GM20431 (cell line): ENCODE data around the gene STK25.

Experiments
- in situ Hi-C: fragments of 300-500 bp; cut with MseI, MboI; formaldehyde crosslinking; loops from one replicate; pipeline ENCODE4 v1.15.0; 2020; ENCODE audit warnings: low sequenced_read_pairs; ENCODE audit not compliant: unreplicated experiment

Gene STK25

DNA sequence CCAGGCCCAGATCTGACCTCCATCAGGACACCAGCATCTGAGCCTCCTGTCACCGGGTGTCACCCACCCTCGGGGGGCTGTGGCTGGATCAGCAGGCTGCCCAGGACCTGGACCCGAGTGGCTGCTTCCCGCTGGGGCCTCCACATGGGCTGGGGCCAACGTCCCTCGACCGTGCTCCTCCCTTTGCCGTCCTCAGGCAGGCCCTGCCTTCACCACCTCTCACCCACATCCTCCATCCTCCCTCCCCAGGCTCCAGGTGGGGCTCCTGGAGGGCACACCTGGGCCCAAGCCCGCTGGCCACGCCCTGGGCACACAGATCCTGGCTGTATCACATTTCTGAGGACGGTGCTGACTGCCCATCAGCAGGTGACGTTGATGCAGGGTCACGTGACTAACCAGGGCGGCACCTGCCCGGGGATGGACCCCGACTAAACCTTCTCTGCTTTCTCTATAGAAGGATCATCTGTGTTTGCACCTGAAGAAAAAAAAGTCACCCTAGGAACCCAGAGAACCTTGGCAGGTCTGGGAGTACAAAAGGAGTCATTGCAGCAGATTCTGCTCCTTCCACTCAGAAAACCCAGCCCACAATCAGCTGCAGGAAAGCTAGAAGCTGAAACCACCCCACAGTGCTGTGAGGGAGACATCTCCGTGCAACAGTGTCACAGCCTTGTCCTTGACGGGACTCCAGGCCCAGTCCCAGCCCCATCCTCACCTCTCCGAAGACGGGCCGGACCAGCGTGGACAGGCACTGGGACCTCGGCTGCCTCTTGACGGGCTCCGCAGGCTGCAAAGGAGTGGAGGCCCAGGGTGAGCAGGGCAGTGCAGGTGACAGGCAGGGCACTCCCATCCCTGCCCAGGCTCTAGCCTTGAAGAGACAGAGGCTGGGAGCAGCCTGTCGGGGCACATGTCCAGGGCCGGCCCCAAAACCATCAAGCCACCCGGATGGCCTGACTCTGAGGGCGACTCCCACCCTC is 11.2 kb downstream of the STK25 start:
- in situ Hi-C loops: no loop called here

DNA sequence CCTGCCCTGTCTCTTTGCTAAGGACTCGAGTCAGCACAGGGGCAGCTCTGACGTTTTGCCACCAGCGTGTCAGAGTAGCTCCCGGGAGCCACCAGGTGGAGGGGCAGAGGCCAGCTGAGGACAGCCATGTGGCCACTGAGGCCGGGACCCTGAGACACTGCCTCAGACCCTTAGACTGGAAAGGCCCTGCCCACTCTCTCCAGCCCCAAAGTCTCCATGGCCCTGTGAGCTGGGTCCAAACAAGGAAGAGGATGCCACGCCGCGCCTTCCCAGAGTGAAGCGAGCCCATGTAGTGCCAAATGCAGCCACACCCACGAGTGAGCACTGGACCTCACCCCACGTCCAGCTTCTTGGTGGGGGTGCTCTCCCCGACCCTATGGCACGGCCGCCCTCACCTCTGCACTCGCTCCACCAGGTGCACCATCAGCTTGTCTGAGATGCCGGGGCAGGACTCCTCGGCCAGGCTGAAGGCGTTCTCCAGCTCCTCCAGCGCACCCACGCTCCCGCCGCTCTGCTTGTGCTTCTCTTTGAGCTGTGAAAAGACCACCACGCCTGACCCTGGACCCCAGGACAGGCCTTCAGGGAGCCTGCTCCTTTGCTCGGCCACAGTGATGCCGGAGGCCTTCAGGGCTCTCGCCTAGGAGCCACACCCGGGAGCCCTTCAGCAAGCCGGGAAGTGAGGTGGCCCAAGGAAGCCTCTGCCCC is 12.2 kb downstream of the STK25 start:
- in situ Hi-C loops: no loop called here

DNA sequence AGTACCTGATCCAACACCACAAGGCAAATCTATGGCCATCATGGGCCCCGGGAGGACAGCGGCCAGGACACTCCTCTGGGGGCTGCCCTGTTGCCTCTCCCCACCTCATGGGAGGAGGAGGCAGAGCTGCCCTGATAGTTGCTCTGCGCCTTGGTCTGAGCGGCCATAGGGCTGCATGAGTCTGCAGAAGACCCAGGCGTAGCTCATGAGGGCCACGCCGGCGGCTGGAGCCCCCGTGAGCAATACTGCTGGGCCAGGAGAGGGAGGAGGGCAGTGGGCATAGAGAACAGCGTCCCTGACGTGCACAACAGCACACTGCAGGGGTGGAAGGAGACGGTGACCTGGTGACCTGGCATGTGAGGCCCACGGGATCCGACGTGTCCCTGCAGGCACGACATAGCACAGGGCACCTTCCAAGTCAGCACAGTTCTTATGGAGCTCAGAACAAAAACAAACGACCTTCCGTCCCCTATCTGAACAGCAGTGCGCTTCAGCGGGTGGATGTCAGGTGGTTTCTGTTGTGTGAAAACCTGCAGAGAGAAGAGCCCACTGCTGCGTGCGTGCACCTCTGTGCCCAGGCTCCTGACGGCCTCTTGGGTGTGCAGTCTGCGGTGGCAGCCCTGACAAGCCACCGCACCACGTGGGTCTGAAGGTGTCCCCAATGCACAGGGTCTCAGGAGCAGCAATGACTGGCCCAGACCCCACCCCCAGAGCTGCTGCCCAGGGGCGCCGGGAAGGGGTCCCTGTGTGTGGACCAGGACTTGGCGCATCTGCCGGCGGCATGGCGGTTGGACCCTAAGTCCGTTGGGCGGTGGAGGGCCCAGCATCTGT is 13.0 kb downstream of the STK25 start:
- in situ Hi-C loops: no loop called here

- in situ Hi-C loops: no loop called here
Observed at GRCh38 chr2:241494311-241494908, 14.0 kb downstream of the STK25 start.

DNA sequence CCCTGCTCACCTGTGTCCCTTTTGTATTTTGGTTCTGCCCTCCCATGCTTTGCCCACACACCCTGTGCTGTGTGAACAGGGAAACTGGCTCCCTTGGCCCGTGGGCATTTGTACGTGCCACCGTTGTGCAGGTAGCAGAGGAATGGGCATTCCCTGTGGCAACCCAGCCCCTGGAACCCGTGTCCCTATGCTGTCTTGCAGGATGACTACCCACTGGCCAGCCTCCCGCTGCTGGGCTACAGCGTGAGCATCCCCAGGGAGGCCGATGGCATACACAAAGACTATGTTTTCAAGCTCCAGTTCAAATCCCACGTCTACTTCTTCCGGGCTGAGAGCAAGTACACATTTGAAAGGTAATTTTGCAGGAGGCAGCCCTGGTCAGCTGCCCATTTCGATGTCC is 15.3 kb downstream of the STK25 start:
- in situ Hi-C loops: no loop called here

GRCh38 chr2:241492174-241492565 is 16.2 kb downstream of the STK25 start:
- in situ Hi-C loops: no loop called here

GRCh38 chr2:241491549-241492173 is 16.7 kb downstream of the STK25 start:
- in situ Hi-C loops: no loop called here

- in situ Hi-C loops: no loop called here
Observed at GRCh38 chr2:241490825-241491506, 17.4 kb downstream of the STK25 start.

- in situ Hi-C loops: no loop called here
Observed at GRCh38 chr2:241489733-241490680, 18.4 kb downstream of the STK25 start.

GRCh38 chr2:241489088-241489487 is 19.3 kb downstream of the STK25 start:
- in situ Hi-C loops: no loop called here

DNA sequence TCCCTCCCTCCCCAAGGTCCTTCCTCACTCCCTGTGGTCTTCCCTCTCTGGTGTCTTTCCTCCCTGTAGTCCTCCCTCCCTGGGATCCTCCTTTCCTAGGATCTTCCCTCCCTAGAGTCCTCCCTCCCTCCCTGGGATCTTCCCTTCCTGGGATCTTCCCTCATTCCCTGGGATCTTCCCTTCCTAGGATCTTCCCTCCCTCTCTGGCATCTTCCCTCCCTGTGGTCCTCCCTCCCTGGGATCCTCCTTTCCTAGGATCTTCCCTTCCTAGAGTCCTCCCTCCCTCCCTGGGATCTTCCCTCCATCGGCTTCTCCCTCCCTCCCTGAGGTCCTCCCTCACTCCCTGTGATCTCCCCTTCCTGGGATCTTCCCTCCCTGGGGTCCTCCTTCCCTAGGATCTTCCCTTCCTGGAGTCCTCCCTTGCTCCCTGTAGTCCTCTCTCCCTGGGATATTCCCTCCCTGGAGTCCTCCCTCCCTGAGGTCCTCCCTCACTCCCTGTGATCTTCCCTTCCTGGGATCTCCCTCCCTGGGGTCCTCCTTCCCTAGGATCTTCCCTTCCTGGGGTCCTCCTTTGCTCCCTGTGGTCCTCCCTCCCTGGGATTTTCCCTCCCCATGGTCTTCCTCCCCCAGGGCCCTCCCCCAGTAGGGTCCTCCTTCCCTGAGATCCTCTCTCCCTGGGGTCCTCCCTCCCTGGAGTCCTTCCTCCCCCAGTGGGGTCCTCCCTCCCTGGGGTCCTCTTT is 23.0 kb downstream of the STK25 start:
- in situ Hi-C loops: no loop called here

GRCh38 chr2:241483305-241483704 is 25.1 kb downstream of the STK25 start:
- in situ Hi-C loops: no loop called here

DNA sequence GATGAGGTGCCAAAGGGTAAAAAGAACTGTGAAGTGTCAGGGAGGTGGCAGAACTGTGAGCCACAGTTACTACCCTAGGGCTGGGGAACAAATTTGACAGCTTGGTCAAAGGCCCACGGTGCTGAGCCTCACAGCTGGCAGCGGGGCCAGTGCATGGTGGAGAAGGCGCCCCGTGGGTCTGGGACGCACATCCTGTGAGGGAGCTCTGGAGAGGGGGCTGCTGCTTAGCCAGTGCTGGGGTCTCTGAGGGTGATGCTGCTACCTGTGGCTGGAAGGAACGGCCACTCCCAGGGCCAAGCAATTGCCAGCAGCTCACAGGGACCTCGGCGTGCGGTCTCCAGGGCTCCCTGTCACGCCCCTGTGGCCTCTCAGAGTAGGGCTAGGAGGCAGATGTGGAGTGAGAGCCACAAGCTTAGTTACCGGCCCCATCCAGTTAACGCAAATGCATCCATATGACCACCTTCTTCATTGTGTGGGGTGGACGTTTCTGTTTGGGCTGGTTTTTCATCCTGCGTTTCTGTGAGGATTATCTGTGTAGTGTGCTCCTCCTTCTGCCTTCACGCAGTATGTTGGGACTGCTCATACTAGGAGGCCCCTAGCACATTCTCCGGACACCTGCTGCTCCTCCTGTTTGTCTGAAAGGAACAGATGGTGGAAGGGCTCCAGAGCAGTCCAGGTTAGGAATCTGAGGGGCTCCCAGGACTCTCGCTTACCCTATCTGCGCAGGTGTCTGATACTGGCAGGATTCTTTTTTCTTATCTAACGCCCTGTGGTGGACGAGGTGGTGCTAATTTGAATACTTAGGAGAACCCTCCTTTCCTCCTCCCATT is 26.0 kb downstream of the STK25 start:
- in situ Hi-C loops: no loop called here

- in situ Hi-C loops: no loop called here
Observed at GRCh38 chr2:241481687-241482086, 26.7 kb downstream of the STK25 start.

DNA sequence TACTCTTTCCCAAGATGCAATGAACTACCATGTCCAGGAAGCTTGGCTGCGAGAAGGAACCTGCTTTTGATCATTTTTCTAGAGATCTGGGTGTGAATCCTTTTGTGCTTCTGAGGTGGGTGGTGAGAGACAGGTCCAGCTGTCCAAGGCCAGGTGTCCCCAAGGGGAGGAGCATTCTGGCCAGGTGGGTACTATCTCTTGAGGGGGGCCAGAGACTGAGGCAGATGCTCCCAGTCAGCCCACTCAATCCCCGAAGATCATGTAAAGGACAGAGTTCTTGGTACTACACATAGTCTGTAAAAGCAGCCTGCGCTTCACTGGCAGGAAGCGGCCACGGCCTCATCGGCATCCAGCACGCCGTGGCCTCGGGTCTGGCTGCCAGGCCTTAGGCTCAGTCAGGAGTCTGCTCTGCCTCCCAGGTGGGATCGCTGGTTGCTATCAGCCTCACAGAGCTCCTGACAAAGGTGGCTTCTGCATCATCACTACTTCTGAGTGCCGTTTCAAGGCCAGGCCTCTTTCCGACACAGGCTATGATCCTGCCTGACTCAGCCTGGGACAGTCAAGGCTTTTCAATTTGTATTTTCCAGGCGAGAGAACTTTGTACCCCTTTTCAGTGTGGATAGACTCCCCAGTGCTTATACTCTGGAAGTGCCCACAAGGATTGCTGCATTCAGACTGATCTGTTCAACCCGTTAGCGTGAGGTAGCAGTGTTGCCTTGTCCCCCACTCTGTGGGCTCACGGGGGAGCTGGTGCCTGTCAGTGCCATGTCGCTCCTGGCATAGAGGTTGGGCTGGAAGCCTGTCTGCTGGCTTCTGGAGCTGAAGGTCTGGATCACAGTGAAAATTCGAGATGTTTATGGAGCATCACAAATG is 29.1 kb downstream of the STK25 start:
- in situ Hi-C loops: no loop called here

DNA sequence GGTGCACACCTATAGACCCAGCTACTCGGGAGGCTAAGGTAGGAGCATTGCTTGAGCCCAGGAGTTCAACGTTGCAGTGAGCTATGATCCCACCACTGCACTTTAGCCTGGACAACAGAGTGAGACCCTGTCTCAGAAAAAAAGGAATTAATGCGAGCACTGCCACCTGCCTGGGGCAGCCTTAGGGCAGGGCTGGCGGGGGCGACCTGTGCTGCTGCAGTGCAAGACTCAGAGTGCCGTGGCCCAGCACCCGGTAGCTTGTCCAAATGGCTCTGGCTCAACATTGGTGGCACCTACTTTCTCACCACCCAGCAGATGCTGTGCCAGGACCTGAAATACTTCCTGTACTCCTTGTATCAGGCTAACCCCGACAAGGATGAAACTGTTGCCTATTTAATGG is 30.2 kb downstream of the STK25 start:
- in situ Hi-C loops: no loop called here
